ENCODE measurements around the gene IKZF2. TPM values are rescaled to one million over a fixed set of nuclear protein-coding genes. Genes with fewer than 3 reads are reported as not detected.

Gene IKZF2
- total and polyA plus RNA-seq, 9 of the 15 experiments (the other 6 are each of a cell fraction or from before 2014, with no cell fraction given), result 0.04 to 0.54 (median 0.22) TPM

DNA sequence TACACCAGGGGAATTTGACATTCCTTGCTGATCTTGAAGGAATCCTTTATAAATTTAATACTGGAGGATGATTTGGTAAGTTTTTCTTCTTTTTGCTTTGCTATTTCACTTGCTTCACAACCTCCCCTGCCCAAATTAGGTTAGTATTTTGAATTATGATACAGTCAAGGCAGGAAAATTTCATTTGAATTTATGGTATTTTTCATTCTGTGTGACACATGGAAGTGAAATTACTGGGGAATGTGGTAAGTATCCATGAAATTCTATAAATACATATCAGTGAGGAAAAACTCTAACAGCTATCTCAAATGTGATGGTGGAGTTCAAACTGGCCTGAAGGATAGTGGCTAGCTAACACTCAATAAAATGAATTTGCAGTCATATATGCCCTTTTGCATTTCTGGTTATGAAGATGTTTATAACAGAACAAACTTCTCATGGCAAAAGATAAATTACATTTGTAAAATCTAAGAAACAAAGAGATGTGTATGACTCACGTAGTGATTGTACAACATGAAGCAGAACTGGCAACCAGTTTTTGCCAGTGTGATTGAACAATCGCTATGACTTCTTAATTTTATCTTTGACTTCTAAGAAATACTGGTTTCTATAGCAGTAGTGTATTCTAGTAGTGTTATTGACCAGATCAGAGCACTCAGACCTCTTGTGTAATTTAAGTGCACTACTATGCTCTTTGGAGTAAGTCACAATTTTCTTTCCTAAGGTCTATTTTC lies 152.6 kb downstream of the IKZF2 start:
- ChIA-PET POLR2A (no interaction called here), CTCF (ENCODE audit: low intra/inter-chr PET ratio) (no interaction called here)
- Histone ChIP-seq H3K79me2 (ENCODE audit: control insufficient read depth, insufficient read depth, low read length) (no peaks in the 10 kb centered on the region), H4K20me1 (replicated peaks; ENCODE audit: control insufficient read depth, insufficient read depth, low read length) (no peaks in the 10 kb centered on the region), H3K4me2 (ENCODE audit: insufficient read depth, low read length) (no peak overlapping the region), H3K36me3 (ENCODE audit: control insufficient read depth, insufficient read depth, low read length) (no peaks in the 10 kb centered on the region), H3K4me1 (replicated peaks in 1 of 2; ENCODE audit: control insufficient read depth in 2 of 2, insufficient read depth in 2 of 2, low read length in 2 of 2) (no peaks in the 10 kb centered on the region), H3K9ac (ENCODE audit: insufficient read depth in 1 of 2, low read depth in 2 of 2, low read length in 2 of 2) (no peak overlapping the region), H3K27ac (ENCODE audit: extremely low read depth, low read depth, low read length) (no peak overlapping the region), H3K4me3 (no peak overlapping the region), H3K9me3 (replicated peaks; ENCODE audit: control insufficient read depth, insufficient read depth, low read depth, low read length) (no peaks in the 10 kb centered on the region), H3K9me1 (ENCODE audit: control insufficient read depth, insufficient read depth, low read length) (no peaks in the 10 kb centered on the region), H3K27me3 (ENCODE audit: control insufficient read depth in 2 of 2, insufficient read depth in 2 of 2, low read length in 2 of 2) (no peaks in the 10 kb centered on the region), H2AFZ (ENCODE audit: low read depth, low read length) (no peak overlapping the region)
- no peak for DNase-seq (ENCODE audit: extremely low read depth in 1 of 4, low spot score in 3 of 4)
- 0% methylated on average over 2 of the region's 2 CpGs for WGBS (ENCODE audit: insufficient coverage, low coverage, missing lambda C conversion rate)
- ATAC-seq, result no peak
- no peak for FAIRE-seq
- TF ChIP-seq, protein P1, sequence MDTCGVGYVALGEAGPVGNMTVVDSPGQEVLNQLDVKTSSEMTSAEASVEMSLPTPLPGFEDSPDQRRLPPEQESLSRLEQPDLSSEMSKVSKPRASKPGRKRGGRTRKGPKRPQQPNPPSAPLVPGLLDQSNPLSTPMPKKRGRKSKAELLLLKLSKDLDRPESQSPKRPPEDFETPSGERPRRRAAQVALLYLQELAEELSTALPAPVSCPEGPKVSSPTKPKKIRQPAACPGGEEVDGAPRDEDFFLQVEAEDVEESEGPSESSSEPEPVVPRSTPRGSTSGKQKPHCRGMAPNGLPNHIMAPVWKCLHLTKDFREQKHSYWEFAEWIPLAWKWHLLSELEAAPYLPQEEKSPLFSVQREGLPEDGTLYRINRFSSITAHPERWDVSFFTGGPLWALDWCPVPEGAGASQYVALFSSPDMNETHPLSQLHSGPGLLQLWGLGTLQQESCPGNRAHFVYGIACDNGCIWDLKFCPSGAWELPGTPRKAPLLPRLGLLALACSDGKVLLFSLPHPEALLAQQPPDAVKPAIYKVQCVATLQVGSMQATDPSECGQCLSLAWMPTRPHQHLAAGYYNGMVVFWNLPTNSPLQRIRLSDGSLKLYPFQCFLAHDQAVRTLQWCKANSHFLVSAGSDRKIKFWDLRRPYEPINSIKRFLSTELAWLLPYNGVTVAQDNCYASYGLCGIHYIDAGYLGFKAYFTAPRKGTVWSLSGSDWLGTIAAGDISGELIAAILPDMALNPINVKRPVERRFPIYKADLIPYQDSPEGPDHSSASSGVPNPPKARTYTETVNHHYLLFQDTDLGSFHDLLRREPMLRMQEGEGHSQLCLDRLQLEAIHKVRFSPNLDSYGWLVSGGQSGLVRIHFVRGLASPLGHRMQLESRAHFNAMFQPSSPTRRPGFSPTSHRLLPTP (IDR thresholded peaks at IDR 0.05; ENCODE audit: borderline replicate concordance, extremely low read depth, insufficient read length), result no peak
- TF ChIP-seq JUN (IDR thresholded peaks at IDR 0.05; ENCODE audit: borderline replicate concordance, low read depth, low read length) (no peak), JUN (CRISPR knock-in tag; IDR thresholded peaks at IDR 0.05; ENCODE audit: borderline replicate concordance) (no peak), ZNF830 (CRISPR knock-in tag; IDR thresholded peaks at IDR 0.05) (no peak), HOXB6 (CRISPR knock-in tag; IDR thresholded peaks at IDR 0.05; ENCODE audit: borderline replicate concordance) (no peak), EZH2 (IDR thresholded peaks at IDR 0.05; ENCODE audit: borderline replicate concordance, low read depth, low read length) (no peak), DACH1 (IDR thresholded peaks at IDR 0.05; ENCODE audit: partially characterized antibody) (no peak), NFIX (CRISPR knock-in tag; IDR thresholded peaks at IDR 0.05; ENCODE audit: low read depth) (no peak), POLR2H (tag; IDR thresholded peaks at IDR 0.05; ENCODE audit: low read depth) (no peak), ERF (CRISPR knock-in tag; IDR thresholded peaks at IDR 0.05) (no peak), E4F1 (CRISPR knock-in tag; IDR thresholded peaks at IDR 0.05; ENCODE audit: borderline replicate concordance) (no peak)
- in situ Hi-C loops (cut with MboI) (no loop called here), intact Hi-C loops (cut with micrococcal nuclease) (no loop called here)
- BruUV-seq (replicated peaks), result no TSS peak
